ENCODE results near the gene GULP1.
"Not testable (repeated sequence)": the region's sequence is repeated elsewhere in the genome, so short reads cannot be mapped to it uniquely, and the experiment has no call there.

The GULP1 gene

DNA sequence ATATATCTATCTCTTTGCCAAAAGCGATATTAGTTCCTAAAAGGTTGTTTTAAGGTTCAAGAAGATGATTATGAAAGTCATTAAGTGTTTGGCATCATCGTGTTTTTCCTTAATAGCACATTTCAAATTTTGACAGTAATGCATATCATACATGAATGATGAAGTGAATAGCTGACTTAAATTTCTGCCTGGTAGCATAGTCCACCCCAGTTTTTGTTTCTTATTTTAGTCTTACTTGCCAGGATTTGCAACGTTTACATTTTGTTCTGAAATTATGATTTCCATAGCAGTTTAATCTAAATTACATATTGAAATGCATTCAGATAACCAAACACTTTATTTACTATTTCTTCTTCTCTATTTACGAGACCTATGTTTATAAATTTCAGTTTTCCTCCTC is 201.1 kb downstream of the GULP1 start:
- no peak for DNase-seq

- no peak for DNase-seq
Measured at GRCh38 chr2:188494906-188495305, 203.2 kb downstream of the GULP1 start.

DNA sequence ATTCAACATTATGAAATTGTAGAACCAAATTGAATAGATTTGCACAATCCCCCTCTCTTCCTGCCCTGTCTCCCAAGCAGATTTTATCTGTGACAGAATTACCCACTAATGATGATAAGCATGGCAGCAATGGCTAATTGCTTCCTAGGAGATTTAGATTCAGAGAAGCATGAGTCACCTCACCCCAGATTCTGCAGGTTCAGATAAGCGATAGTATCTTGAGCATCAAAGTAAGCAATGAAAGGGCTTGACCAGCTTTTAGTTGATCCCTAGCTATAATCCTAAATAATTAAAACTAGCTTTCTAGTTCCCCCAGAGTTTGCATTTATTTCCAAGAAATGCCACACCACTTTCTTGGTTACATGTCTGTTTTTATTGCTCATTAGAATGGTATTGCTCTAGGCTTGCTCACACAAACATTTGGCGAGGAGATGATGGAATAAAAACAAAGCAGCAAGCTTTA is 204.3 kb downstream of the GULP1 start:
- DNase-seq = no peak

DNA sequence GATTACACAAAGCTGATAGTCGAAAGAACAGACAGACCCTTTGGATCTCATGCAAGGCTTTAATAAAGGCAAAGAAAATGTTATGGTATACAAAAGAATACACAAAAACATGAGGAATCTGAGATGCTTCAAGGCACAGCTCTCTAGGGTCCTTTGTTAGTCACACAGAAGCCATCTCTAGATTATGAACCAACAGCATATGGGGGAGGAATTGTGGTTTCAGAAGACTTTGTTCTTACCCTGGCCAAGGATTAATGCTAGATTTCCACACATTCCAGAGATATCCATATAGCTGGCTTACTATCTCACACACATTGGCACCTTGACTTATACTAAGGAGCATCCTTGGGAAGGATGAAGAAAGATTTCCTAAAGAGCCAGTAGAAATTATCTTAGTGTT is 206.1 kb downstream of the GULP1 start:
- no peak for DNase-seq

DNA sequence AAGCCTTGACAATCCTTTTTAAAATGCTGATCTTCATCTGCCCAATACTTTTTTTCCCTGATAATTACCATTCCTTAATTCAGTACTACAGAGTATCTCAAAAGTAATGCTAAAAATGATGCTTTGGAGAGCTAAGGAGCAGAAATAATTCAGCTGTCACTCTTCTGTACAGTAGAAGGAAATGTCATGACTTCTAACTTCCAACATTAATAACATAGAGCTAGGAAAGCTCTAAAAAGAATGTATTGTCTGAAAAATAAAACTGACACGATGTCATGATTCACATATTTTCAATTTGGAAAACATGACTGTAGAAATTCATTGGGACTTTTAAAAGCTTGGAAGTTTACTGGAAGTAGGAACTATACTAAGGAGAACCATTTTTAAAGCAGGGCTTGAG is 212.3 kb downstream of the GULP1 start:
- DNase-seq = no peak

DNA sequence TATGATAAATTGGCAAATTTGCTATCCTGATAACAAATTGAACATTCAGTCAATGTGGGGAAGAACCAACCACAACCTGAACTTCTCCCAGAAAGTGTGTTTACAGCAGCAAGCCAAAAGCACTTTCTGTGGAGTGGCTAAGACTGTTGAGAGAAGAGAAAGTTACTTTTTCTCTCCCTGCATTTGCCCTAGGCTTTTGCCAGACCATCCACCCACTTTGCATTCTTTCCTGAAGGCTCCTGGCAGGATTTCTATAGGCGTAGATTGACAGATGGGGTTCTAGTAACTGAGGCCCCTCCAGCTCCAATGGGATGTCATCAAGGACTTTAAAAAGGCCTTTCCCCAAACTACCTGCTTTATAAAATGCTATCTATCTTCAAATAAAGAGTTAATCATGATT is 215.2 kb downstream of the GULP1 start:
- DNase-seq = no peak

- DNase-seq = peak; percentile 76
Measured at GRCh38 chr2:188511346-188511745, 219.7 kb downstream of the GULP1 start.

- peak; percentile 58 for DNase-seq
Measured at GRCh38 chr2:188512456-188512855, 220.8 kb downstream of the GULP1 start.

DNA sequence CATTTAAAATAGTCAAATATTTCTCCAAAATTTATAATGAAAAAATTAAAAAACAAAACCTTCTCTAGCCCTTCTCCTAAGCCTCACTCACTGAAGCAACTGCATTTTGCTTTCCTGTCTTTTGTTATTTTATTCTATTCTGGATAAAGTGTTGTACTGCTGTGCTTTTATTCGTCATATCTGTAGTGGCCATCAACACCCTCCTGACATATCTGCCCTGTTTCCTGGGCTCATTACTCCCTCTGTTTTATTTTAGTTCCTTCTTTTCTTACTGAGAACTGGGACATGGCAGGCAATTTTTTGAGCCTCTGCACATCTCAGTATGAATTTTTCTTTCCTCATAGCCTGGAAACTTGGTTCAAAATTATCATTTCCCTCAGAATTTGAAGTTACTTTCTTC is 224.2 kb downstream of the GULP1 start:
- no peak for DNase-seq

- no peak for DNase-seq
Measured at GRCh38 chr2:188517549-188518215, 226.0 kb downstream of the GULP1 start.

DNA sequence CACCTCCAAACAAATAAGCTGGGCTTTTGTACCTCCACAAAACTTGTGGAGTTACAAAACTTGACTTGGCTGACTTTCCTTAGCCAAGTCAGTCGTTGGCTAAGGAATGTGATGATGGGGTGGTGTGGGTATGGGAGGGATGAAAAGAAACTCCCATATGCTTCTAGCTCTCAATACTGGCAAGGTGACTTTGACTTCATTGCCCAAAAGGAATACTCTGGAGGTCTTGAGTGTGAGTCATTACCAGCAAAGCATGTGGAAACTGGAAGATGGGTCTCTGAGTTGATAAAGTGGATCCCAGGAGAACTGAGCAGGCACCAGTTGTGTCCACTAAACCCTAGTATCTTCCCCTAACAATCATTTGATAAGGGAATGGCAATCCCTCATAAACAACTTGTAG is 226.7 kb downstream of the GULP1 start:
- DNase-seq = no peak

- no peak for DNase-seq
Measured at GRCh38 chr2:188519136-188519535, 227.5 kb downstream of the GULP1 start.

DNA sequence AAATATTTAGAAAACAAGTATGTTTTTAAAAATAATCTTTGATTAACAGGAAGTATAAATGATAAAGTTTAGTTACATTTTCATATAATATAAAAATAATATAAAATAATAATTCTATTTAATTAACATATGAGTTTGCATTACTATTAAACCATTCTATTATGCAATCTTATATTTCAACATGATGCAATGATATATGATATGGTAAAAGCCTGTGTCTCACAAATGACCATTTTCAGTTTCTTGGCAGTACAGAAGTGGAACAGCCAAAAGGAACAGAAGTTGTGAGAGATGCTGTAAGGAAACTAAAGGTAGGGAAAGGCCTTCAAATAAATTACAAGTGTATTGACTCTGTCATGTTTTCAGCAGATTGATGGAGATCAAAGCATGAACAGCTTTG is 230.8 kb downstream of the GULP1 start:
- no peak for DNase-seq

- DNase-seq = peak; percentile 63
Measured at GRCh38 chr2:188523919-188524318, 232.2 kb downstream of the GULP1 start.

- peak; percentile 20 for DNase-seq
Measured at GRCh38 chr2:188524519-188525113, 232.9 kb downstream of the GULP1 start.

GRCh38 chr2:188526701-188527100 is 235.0 kb downstream of the GULP1 start:
- no peak for DNase-seq

GRCh38 chr2:188527141-188527540 is 235.5 kb downstream of the GULP1 start:
- DNase-seq = no peak

DNA sequence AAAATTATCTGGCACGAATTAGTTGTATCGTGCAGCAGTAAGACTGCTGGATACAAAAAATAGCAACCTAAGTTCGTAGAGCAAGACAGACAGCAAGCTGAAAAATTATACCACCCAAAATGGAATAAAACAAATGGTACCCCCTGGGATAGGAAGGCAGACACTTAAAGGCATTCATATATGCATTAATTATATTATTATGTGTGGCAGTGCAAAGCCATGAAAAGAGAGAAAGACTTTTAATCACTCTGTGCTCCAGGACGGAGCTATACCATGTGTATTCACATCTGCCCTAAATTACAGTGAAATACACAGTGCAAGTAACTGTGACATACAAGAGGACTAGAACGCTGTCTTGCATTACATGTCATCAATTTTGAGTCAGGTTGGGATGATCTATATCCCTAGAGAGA is 235.9 kb downstream of the GULP1 start:
- DNase-seq = no peak

GRCh38 chr2:188529710-188530109 is 238.0 kb downstream of the GULP1 start:
- no peak for DNase-seq

DNA sequence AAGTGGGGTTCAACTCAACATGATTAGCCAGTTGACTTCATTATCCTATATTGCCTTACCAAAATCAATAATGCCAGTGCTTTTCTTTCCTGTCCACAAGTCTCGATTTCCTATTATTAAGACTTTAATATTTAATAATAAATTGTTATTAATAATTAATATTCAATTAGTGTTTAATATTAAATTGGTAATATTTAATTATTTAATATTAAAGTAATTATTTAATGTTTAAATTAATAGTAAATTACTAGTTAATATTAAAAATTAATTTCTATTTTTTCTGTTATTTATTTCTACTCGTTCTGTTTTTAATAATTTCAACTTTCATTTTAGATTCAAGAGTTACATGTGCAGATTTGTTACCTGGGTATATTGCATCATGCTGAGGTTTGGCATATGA is 243.2 kb downstream of the GULP1 start:
- DNase-seq = no peak

DNA sequence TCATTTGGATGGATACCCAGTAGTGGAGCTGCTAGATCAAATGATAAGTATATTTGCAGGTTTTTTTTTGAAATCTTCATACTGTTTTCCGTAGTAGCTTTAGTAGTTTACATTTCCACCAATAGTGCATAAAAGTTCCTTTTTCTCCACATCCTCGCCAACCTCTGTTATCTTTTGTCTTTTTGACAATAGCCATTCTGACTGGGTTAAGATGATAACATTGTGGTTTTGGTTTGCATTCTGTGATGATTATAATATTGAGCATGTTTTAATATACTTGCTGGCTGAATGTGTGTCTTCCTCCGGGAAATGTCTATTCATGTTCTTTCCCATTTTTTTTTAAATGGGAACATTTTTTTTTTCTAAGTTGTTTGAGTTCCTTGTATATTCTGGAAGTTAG is 260.0 kb downstream of the GULP1 start:
- DNase-seq = no peak

DNA sequence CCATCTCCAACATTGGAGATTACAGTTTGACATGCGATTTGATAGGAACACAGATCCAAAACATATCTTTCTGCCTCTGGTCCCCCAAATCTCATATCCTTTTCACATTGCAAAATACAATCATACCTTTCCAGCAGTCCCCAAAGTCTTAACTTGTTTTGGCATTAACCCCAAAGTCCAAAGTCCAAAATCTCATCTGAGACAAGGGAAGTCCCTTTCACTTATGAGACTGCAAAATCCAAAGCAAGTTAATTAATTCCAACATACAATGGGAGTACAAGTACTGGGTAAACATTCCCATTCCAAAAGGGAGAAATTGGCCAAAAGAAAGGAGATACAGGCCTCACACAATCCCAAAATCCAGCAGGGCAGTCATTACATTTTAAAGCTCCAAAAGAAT is 265.4 kb downstream of the GULP1 start:
- no peak for DNase-seq

DNA sequence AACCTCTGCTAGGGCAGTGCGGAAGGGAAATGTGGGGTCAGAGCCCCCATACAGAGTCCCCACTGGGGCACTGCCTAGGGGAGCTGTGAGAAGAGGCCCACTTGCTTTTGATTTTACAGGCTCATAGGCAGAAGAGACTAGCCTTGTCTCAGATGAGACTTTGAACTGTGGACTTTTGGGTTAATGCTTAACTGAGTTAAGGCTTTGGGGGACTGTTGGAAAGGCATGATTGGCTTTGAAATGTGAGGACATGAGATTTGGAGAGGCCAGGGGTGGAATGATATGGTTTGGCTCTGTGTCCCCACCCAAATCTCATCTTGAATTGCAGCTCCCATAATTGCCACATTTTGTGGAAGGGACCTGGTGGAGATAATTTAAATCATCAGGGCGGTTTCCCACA is 267.8 kb downstream of the GULP1 start:
- DNase-seq = not testable (repeated sequence)

- no peak for DNase-seq
Measured at GRCh38 chr2:188561473-188561979, 269.9 kb downstream of the GULP1 start.

Measured in NCI-H345 (cell line).